CD4-positive, alpha-beta memory T cell (primary cell): ENCODE data around the gene CDK18. TPM values are rescaled to one million over a fixed set of nuclear protein-coding genes. Genes with fewer than 3 reads are reported as not detected.

Experiments
- CTCF ChIA-PET: fragments of 350-600 bp; sonication (Branson Sonifier 250); formaldehyde crosslinking; loops from one replicate; lab custom pipeline; 2021; ENCODE audit warnings: inconsistent platforms; ENCODE audit not compliant: partially characterized antibody; lab: Charles Lee
- POLR2A ChIA-PET: fragments of 350-600 bp; sonication (Branson Sonifier 250); formaldehyde crosslinking; loops from one replicate; lab custom pipeline; 2021; ENCODE audit not compliant: partially characterized antibody; lab: Charles Lee
- DNase-seq, 5 donors: peaks; one replicate each; pipeline versions ENCODE4 v3.0.0 to v3.0.0-alpha.2; 2020 to 2022; ENCODE audit warnings: mixed read lengths in 1 of 5
- H3K27ac ChIP-seq: one replicate; pipeline ENCODE4 v1.7.0; 2013; ENCODE audit warnings: low read depth, low read length
- H3K27me3 ChIP-seq: 2 replicates; pipeline ENCODE4 v1.7.0; 2013; ENCODE audit warnings: mild to moderate bottlenecking, low read length, moderate library complexity; ENCODE audit not compliant: insufficient read depth
- H3K36me3 ChIP-seq: 2 replicates; pipeline ENCODE4 v1.7.0; 2013; ENCODE audit warnings: mild to moderate bottlenecking, low read length, moderate library complexity; ENCODE audit not compliant: insufficient read depth
- H3K4me1 ChIP-seq: 2 replicates; pipeline ENCODE4 v1.7.0; 2013; ENCODE audit warnings: mild to moderate bottlenecking, low read length, moderate library complexity; ENCODE audit not compliant: insufficient read depth
- H3K4me3 ChIP-seq, 2 donors: one replicate each; pipeline ENCODE4 v1.7.0; 2013; ENCODE audit warnings: low read length in 2 of 2, mild to moderate bottlenecking in 1 of 2
- H3K9me3 ChIP-seq, 2 donors: one replicate each; pipeline ENCODE4 v1.7.0; 2013; ENCODE audit warnings: low read length in 2 of 2, control low read depth in 1 of 2; ENCODE audit not compliant: control insufficient read depth in 1 of 2
- H3K27ac Mint-ChIP-seq, 7 donors: one replicate each; pipeline ENCODE4 v1.8.0; 2020 to 2021; ENCODE audit warnings: mixed read lengths in 7 of 7, mild to moderate bottlenecking in 6 of 7, inconsistent platforms in 3 of 7, moderate library complexity in 3 of 7
- H3K27me3 Mint-ChIP-seq, 2 donors: one replicate each; pipeline ENCODE4 v1.8.0; 2020 to 2021; ENCODE audit warnings: mixed read lengths in 2 of 2
- H3K36me3 Mint-ChIP-seq, 2 donors: one replicate each; pipeline ENCODE4 v1.8.0; 2020 to 2021; ENCODE audit warnings: mixed read lengths in 2 of 2, inconsistent platforms in 1 of 2, mild to moderate bottlenecking in 1 of 2
- H3K4me1 Mint-ChIP-seq, 4 donors: one replicate each; pipeline ENCODE4 v1.8.0; 2020 to 2021; ENCODE audit warnings: mixed read lengths in 4 of 4, mild to moderate bottlenecking in 1 of 4
- H3K4me3 Mint-ChIP-seq, 8 donors: one replicate each; pipeline ENCODE4 v1.8.0; 2020 to 2021; ENCODE audit warnings: mixed read lengths in 8 of 8, mild to moderate bottlenecking in 7 of 8, moderate library complexity in 6 of 8, inconsistent platforms in 3 of 8
- H3K9me3 Mint-ChIP-seq, 8 donors: one replicate each; pipeline ENCODE4 v1.8.0; 2020 to 2021; ENCODE audit warnings: mixed read lengths in 8 of 8, mild to moderate bottlenecking in 5 of 8, inconsistent platforms in 3 of 8, moderate library complexity in 1 of 8
- intact Hi-C: fragments of 100-400 bp; cut with micrococcal nuclease; formaldehyde crosslinking; loops from one replicate; pipeline ENCODE4 v1.15.1; 2023
- polyA plus RNA-seq, 2 donors: library from polyadenylated mRNA; unstranded; fragments of 300-500 nt; fragmentation: Illumina TruSeq; gene quantifications; one replicate each; pipeline ENCODE4 v1.2.3, GENCODE V29; 2021
- total RNA-seq, 2 experiments: library from RNA; stranded (reverse); gene quantifications; one replicate each; pipeline ENCODE4 v1.2.3, GENCODE V29; 2021

The CDK18 gene
- total and polyA plus RNA-seq, 4 experiments from 2014 or later: 0.25 to 1.3 (median 0.77) TPM

DNA sequence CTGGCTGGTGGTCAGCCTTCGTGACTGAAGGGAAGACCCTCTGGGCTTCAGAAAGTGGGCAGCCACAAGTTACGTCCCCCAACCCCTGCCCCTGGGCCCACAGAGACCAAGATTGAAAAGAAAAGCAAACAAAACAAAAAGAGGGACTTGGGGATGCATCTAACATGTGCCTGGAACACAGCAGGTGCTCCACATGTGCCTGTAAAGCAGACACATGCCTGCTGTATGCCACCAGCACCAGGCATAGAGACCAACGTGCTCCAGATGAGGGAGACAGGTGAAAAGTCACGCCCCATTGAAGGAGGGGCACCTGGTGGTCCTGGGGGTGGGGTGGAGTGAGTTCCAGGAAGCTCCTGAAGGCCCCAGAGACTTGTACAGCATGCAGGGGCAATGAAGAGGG lies 11.9 kb downstream of the CDK18 start:
- intact Hi-C loops: no loop called here
- no peak for DNase-seq
- no peaks in the 10 kb centered on the region for H3K27me3 Mint-ChIP-seq
- H3K9me3 Mint-ChIP-seq: no peaks in the 10 kb centered on the region
- CTCF ChIA-PET: interaction anchor here (1.2 to 2.2 kb wide), 3 partner anchors 8 to 31 kb away, joined by 4 to 10 read pairs (median 5); no protein-coding TSS in a partner anchor
- H3K36me3 Mint-ChIP-seq: no peaks in the 10 kb centered on the region
- Histone ChIP-seq H3K27ac (no peak overlapping the region), H3K27me3 (no peaks in the 10 kb centered on the region), H3K9me3 (no peaks in the 10 kb centered on the region), H3K36me3 (no peaks in the 10 kb centered on the region), H3K4me1 (no peaks in the 10 kb centered on the region), H3K4me3 (no peak overlapping the region)
- H3K27ac Mint-ChIP-seq: no peak overlapping the region
- no peaks in the 10 kb centered on the region for H3K4me1 Mint-ChIP-seq
- H3K4me3 Mint-ChIP-seq: no peak overlapping the region
- POLR2A ChIA-PET: no interaction called here

DNA sequence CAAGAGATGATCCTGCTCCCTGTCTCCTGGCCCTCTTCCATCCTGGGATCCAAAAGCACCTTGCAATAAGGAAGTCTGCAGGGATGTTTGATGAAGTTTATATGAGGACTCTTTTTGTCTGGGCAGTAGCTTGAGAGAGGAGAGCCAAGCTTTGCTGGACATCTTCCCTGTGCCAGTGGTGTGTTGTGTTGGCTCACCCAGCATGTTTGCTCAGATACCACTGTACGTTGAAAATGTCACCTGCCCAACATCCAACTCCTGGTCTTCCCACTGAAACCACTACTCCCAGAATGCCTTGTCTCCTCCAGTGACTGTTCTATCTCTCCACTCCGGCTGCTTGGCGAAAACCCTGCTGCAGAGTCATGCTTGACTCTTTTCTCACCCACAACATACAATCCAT lies 12.8 kb downstream of the CDK18 start:
- POLR2A ChIA-PET: no interaction called here
- intact Hi-C loops: no loop called here
- no peak overlapping the region for H3K4me3 ChIP-seq
- H3K4me1 ChIP-seq: no peaks in the 10 kb centered on the region
- no peak for DNase-seq
- no peak overlapping the region for H3K4me3 Mint-ChIP-seq
- no peaks in the 10 kb centered on the region for H3K9me3 ChIP-seq
- H3K9me3 Mint-ChIP-seq: no peaks in the 10 kb centered on the region
- H3K27ac ChIP-seq: no peak overlapping the region
- H3K27me3 ChIP-seq: no peaks in the 10 kb centered on the region
- H3K27ac Mint-ChIP-seq: peak overlapping the region in 1 of 7 donors; percentile 4
- H3K27me3 Mint-ChIP-seq: no peaks in the 10 kb centered on the region
- no peaks in the 10 kb centered on the region for H3K36me3 ChIP-seq
- H3K4me1 Mint-ChIP-seq: no peaks in the 10 kb centered on the region
- CTCF ChIA-PET: interaction anchor here (1.2 to 1.7 kb wide), 3 partner anchors 10 to 163 kb away, joined by 3 to 5 read pairs (median 4); no protein-coding TSS in a partner anchor
- H3K36me3 Mint-ChIP-seq: no peaks in the 10 kb centered on the region

DNA sequence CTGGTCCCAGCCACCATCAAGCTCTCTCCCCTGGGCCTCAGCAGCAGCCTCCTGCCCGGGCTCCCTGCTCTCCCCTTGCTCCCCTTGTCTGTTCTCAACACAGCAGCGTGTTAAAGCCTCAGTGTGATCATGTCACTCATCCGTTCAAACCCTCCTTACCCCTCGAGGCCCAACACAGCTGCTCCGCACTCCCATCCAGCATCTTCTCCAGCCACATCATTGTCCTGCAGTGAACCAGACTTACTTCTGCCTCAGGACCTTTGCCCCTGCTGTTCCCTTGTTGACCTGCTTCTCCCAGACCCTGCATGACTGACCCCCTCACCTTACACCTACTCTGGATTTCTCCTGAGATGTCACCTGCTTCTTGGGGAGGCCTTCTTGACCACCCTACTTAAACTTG lies 13.3 kb downstream of the CDK18 start:
- Histone ChIP-seq H3K27ac (no peak overlapping the region), H3K4me3 (no peak overlapping the region), H3K9me3 (no peaks in the 10 kb centered on the region), H3K4me1 (no peaks in the 10 kb centered on the region), H3K36me3 (no peaks in the 10 kb centered on the region), H3K27me3 (no peaks in the 10 kb centered on the region)
- intact Hi-C loops: no loop called here
- H3K9me3 Mint-ChIP-seq: no peaks in the 10 kb centered on the region
- no peaks in the 10 kb centered on the region for H3K36me3 Mint-ChIP-seq
- ChIA-PET CTCF (interaction anchor here (1.2 kb wide), 2 partner anchors 9 to 164 kb away, joined by 3 to 4 read pairs; no protein-coding TSS in a partner anchor), POLR2A (no interaction called here)
- H3K27me3 Mint-ChIP-seq: no peaks in the 10 kb centered on the region
- H3K4me3 Mint-ChIP-seq: no peak overlapping the region
- no peak for DNase-seq
- H3K27ac Mint-ChIP-seq: peak overlapping the region in 1 of 7 donors; percentile 4
- no peaks in the 10 kb centered on the region for H3K4me1 Mint-ChIP-seq

DNA sequence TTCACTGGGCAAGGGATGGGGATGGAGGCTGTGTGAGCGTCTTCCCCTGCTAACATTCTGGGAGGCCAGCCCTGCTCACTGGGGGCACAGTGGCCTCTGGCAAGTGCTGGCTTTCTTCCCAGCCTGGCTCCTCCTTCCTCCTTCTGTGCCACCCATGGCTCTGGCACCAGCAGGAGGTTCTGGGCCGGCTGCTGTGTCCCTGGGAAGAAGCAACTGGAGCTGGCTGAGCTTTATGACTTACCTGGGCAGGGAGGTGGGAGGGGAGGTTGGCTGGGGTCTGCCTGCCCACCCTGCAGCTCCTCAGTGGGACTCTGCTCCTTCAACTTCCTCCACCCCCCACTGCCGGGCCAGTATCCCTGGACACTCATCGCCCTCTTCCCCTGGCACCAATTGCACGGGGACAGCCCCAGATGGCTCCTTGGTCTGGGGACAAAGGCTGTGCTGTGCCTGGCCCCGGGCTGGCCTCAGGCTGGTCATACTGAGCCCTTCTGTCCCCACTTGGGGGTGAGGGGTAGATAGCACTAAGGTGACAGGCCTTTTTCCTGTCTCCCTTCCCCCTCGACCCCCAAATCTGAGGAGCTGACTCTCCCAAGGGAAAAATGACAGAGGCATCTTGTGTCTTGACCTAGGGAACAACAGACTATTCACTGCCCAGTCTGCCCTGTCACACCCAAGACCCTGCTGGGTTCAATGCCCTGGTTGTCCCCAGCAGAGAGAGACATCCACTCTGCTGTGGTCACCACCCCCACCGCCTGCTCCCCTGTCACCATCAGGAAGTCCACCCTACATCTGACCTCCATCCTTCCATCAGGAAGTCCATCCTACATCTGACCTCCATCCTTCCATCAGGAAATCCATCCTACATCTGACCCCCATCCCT lies 14.4 kb downstream of the CDK18 start:
- Mint-ChIP-seq H3K9me3 (no peaks in the 10 kb centered on the region), H3K4me1 (no peaks in the 10 kb centered on the region), H3K4me3 (no peak overlapping the region), H3K27ac (no peak overlapping the region), H3K27me3 (no peaks in the 10 kb centered on the region), H3K36me3 (no peaks in the 10 kb centered on the region)
- no peak for DNase-seq
- Histone ChIP-seq H3K27me3 (no peaks in the 10 kb centered on the region), H3K9me3 (no peaks in the 10 kb centered on the region), H3K4me3 (no peak overlapping the region), H3K4me1 (no peaks in the 10 kb centered on the region), H3K36me3 (no peaks in the 10 kb centered on the region), H3K27ac (no peak overlapping the region)
- ChIA-PET POLR2A (no interaction called here), CTCF (interaction anchor here (1.6 to 9.0 kb wide), 3 partner anchors 11 to 184 kb away, joined by 6 to 208 read pairs (median 126); no protein-coding TSS in a partner anchor)
- intact Hi-C loops: no loop called here

DNA sequence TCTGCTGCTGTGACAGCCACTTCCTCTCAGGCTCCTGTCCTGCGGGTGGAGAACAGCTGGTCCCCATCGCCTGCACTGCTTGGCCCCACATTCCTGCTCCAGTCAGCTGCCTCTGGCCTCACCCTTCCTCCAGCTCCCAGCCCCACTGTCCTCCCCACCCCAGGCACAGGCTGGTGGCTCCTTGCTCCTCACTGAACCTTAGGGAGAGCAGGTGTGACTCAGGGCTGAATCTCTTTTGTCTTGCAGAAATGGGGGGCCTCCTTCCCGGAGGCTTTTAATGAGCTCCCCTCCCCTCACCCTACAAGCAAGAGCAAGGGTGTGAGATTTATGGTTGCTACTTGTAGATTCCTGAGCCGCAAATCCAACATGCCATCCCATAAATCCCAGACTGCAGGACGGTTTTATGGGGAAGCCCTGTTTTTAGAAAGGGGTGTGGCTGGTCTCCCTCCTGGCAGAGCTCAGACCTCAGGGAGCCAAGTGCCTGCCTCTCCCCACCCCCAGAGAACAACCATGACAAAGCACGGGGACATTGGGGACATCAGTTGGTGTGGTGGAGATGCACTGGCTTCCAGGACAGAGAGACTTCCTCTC lies 15.2 kb downstream of the CDK18 start:
- Mint-ChIP-seq H3K36me3 (no peaks in the 10 kb centered on the region), H3K27me3 (peaks cover 0 to 3% of the 10 kb centered on the region in 2 donors), H3K4me1 (no peaks in the 10 kb centered on the region), H3K9me3 (no peaks in the 10 kb centered on the region), H3K27ac (no peak overlapping the region), H3K4me3 (no peak overlapping the region)
- no peaks in the 10 kb centered on the region for H3K9me3 ChIP-seq
- no peaks in the 10 kb centered on the region for H3K36me3 ChIP-seq
- H3K27me3 ChIP-seq: no peaks in the 10 kb centered on the region
- no peaks in the 10 kb centered on the region for H3K4me1 ChIP-seq
- no peak for DNase-seq
- POLR2A ChIA-PET: no interaction called here
- no peak overlapping the region for H3K4me3 ChIP-seq
- intact Hi-C loops: no loop called here
- CTCF ChIA-PET: interaction anchor here (1.6 to 9.0 kb wide), 3 partner anchors 11 to 185 kb away, joined by 6 to 208 read pairs (median 126); no protein-coding TSS in a partner anchor
- H3K27ac ChIP-seq: no peak overlapping the region

DNA sequence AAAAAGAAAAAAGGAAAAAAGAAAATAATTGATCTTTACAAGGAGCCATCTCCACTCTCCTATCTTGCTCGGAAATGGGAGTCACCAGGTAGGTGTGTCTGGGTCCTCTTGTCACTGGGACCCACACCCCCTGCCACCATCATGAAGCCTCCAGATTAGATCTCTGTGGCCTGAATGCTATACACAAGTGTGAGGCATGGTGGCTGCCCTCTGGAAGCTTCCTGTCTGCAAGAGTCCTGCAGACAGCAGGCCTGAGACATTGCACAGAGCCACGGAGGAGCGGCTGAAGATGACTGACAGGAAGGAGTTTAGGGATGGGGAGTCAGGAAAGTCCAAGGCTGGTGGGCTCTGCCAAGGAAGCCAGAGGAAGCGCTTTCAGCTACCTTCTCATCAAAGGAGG lies 16.2 kb downstream of the CDK18 start:
- Histone ChIP-seq H3K27ac (no peak overlapping the region), H3K4me1 (no peaks in the 10 kb centered on the region), H3K9me3 (no peaks in the 10 kb centered on the region), H3K4me3 (no peak overlapping the region), H3K36me3 (no peaks in the 10 kb centered on the region), H3K27me3 (no peaks in the 10 kb centered on the region)
- ChIA-PET POLR2A (no interaction called here), CTCF (interaction anchor here (1.6 to 9.0 kb wide), 3 partner anchors 10 to 186 kb away, joined by 6 to 208 read pairs (median 126); no protein-coding TSS in a partner anchor)
- no peaks in the 10 kb centered on the region for H3K9me3 Mint-ChIP-seq
- H3K4me1 Mint-ChIP-seq: no peaks in the 10 kb centered on the region
- H3K27me3 Mint-ChIP-seq: peaks cover 0 to 3% of the 10 kb centered on the region in 2 donors
- no peaks in the 10 kb centered on the region for H3K36me3 Mint-ChIP-seq
- H3K4me3 Mint-ChIP-seq: no peak overlapping the region
- intact Hi-C loops: no loop called here
- no peak for DNase-seq
- H3K27ac Mint-ChIP-seq: no peak overlapping the region

DNA sequence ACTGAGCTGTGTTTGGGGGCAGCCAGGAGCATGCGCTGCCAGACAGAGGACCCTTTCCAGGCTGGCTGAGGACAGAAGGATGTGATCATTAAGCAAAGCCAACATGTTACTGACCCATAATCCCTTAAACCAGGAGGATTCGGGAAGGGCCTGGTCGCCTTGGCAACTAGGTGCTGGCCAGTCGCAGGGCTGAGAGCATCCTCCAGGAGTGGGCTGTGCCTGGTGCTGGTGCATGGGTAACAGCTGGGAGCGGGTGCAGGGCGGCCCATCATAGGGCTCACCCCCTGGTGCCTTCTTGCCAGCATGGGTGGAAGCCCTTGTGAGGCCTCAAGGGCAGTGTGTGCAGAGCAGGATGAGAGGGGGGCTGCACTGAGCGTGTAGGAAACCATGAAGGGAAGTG lies 17.2 kb downstream of the CDK18 start:
- H3K27me3 ChIP-seq: no peaks in the 10 kb centered on the region
- Mint-ChIP-seq H3K27ac (peak overlapping the region in 1 of 7 donors; percentile 16), H3K4me1 (no peaks in the 10 kb centered on the region), H3K36me3 (no peaks in the 10 kb centered on the region), H3K4me3 (no peak overlapping the region), H3K27me3 (peaks cover 0 to 3% of the 10 kb centered on the region in 2 donors), H3K9me3 (no peaks in the 10 kb centered on the region)
- no peaks in the 10 kb centered on the region for H3K36me3 ChIP-seq
- H3K27ac ChIP-seq: no peak overlapping the region
- no peaks in the 10 kb centered on the region for H3K9me3 ChIP-seq
- intact Hi-C loops: no loop called here
- H3K4me1 ChIP-seq: no peaks in the 10 kb centered on the region
- no peak overlapping the region for H3K4me3 ChIP-seq
- DNase-seq: no peak
- CTCF ChIA-PET: interaction anchor here (1.0 to 9.0 kb wide), 8 partner anchors 9 to 247 kb away, joined by 3 to 208 read pairs (median 14); no protein-coding TSS in a partner anchor
- POLR2A ChIA-PET: no interaction called here
